Hypothalamus (tissue), 51 donors: ENCODE data around the gene TNK2.
"Not testable (repeated sequence)": the region's sequence is repeated elsewhere in the genome, so short reads cannot be mapped to it uniquely, and the experiment has no call there.

Source experiments
- DNase-seq, 51 donors: peaks; one replicate each; lab custom pipeline; 2025; lab: John Stamatoyannopoulos, UW

The TNK2 gene

DNA sequence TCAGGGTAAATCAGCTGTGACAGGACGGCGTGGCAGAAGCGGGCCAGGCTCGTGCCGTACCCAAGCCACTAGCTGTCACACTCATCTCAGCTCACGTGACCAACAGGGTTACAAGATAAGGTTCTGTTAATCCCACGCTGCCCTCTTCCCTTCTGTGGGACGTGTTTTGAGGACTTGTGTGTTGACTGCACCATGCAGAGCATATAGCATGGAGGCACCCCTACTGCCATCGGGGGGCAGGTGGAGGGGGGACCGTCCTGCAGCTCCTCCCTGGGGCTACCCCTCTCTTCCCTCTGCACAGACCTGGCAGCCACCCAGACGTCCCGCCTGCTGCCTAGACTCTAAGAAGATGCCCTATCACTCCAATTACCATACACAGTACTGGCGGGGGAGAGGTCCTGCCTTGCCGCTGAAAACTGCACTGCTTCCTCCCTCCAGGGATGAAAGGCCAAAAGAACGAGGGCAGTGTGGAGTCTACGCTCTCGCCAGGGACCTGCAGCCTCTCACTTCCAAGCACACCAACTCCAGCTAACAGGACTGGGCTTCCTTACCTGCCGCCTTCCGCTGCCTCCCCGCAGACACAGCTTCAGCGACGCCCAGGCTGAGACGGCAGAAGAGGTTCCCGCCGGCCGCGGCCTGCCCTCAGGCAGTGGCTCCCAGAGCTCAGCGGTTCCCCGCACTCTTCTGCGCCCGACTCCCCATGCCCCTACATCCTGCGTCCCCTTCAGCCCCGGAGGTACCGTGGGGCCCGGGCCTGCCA is at the start of gene TNK2:
TNK2 (minus strand) TSS at position 618 of the 760 bp plus-strand sequence. CDS start 19,963 bp downstream, outside the sequence.
- DNase-seq = peak in 18 of 51 donors; percentile 22 to 79 (median 48)

DNA sequence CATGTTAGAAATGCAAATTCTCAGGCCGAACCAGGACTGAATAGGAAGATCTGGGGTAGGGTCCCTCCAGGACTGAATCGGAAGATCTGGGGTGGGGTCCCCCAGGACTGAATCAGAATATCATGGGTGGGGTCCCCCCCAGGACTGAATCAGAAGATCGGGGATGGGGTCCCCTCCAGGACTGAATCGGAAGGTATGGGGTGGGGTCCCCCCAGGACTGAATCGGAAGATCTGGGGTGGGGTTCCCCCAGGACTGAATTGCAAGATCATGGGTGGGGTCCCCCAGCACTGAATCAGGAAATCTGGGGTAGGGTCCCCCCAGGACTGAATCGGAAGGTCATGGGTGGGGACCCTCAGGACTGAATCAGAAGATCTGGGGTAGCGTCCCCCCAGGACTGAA is 48.2 kb upstream of the TNK2 start:
- no peak for DNase-seq

DNA sequence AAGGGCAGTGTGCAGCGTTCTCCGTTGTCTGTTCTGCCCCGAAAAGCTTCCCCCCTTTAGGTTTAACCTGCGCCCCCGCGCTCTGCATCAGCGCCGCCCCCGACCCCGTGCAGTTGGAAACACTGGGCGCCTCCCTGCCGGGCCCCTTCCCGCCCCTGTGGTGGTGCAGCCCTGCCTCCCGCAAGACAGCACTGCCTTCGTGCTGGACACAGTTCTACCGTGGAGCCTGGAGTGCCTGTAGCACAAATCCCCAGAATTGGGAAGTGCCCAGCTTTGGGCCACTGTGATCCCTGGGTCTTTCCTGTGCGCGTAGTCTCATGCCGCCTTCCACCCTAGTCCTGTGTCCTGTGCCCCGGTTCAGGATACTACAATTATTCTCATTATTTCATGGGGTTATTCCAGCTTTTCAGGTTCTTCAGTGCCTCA is 47.1 kb upstream of the TNK2 start:
- not testable (repeated sequence) for DNase-seq

DNA sequence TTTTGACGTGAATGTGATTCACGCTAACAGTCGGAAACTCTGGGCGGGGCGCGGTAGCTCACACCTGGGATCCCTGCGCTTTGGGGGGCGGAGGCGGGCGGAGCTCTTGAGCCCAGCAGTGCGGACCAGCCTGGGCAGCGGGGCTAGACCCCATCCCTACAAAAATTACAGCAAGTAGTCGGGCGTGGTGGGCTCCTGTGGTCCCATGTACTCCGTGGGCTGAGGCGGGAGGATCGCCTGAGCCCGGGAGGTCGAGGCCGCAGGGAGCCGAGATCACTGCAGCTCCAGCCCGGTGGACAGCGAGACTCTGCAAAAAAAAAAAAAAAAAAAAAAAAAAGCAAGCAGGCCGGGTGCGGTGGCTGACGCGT is 46.4 kb upstream of the TNK2 start:
- DNase-seq = not testable (repeated sequence)

DNA sequence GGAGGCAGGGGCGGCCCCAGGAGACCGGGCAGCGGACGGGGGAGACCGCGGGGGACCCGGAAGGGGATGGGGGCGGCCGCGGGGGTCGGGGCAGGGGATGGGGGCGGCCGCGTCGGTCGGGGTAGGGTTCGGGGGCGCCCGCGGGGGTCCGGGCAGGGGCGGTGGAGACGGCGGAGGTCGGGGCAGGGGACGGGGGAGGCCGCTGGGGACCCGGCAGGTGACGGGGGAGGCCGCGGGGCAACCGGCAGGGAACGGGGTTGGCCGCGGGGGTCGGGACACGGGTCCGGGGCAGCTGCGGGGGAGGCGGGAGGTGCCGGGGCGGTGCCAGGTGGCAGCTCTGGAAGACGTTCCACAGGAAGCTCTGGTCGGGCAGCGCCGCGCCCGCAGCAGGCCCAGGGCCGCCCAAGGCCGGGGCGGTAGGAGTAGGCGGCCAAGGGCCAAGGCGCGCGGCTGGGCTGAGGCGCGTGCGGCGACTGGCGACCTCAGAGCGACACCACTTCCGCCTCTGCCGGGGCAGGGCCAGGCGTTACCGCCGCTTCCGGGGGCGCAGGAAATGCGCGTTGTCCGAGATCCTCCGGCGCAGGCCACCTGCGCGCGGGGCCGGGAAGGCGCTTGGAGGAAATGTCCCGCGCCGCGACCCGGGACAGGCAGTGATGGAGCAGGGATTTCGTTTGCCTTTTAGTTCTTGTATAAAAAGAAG is 45.9 kb upstream of the TNK2 start:
- DNase-seq = not testable (repeated sequence)

DNA sequence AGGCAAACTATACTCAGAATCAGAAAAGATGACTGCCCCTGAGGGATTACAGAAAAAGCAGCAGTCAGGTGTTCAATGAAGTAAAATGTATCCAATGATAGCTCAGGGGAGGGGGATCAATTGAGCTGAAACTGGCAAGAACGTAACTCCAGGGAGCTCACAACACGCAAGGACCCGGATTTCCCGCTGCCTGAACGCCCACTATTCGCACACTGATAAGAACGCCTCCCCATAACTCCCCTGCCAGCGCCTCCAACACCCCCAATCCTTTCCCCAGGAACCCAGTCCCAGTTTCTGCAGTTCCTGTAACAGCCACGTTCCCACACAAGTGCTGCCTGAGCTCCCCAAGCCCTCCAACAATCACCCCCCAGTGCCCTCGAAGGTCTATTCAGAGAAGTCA is 44.2 kb upstream of the TNK2 start:
- DNase-seq = not testable (repeated sequence)

DNA sequence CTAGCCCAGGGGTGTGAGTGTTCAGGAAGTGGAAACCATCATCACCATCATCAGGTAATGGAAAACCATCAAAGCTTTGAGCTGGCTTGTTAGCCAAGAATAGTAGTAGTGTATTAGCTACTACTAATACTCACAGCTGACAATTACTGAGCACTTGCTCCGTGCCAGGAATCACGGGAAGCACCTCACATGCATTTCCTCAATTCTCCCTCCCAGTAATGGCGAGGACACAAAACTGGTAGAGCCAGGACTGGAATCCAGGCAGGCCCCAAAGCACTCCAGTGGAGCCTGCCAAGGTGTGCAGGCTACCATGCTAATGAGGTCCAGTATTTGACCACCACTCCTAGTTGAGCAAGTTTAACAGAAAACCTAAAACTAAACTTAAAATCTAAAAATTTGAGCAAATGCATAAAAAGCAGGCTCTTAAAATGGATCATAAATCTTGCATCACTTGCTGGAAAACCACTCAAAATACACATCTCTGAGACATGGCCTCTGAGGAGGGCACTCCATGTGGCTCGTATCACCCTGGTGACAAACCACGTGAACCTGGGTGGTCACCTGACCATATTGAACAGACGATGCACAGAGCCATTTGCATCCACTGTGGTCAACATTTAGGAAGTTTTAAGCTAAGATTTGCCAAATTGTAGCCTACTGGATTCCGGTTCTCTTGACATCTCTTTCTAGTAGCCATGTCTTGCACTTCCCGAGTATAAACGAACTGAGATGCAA is 43.3 kb upstream of the TNK2 start:
- not testable (repeated sequence) for DNase-seq

DNA sequence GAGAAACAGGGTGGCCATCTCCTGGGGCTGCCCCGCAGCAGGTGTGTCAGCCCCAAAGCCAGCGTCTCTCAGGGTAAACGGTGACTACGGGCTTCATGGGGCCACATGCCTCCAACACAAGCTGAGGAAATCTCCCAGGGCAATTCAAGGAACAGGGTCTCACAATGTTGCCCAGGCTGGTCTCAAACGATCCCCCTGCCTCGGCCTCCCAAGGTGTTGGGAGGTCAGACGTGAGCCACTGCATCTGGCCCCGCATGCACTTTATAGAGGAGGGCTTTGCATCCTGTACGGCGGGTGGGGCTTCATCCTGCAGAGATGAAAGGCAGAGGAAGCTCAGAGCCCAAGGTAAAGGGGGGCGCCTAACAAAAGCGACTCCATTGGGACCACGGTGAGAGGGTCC is 42.4 kb upstream of the TNK2 start:
- DNase-seq = not testable (repeated sequence)

DNA sequence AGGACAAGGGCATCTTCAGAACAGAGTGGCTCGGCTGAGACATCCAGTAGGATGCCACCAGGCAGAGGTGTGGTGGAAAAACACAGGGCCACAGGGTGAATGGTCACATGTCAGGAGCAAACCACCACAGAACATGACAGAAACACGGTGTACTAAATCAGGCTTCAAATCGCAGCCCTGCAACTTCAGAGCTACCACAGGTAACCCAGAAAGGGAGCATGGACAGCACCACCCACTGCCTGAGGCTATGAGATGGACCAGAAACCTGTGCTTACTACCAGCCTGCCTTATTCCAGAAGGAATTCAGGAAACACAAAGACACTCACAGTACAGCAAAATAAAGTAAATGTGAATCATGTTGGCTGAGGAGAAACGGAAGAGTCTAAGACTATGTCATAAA is 41.8 kb upstream of the TNK2 start:
- DNase-seq = not testable (repeated sequence)

DNA sequence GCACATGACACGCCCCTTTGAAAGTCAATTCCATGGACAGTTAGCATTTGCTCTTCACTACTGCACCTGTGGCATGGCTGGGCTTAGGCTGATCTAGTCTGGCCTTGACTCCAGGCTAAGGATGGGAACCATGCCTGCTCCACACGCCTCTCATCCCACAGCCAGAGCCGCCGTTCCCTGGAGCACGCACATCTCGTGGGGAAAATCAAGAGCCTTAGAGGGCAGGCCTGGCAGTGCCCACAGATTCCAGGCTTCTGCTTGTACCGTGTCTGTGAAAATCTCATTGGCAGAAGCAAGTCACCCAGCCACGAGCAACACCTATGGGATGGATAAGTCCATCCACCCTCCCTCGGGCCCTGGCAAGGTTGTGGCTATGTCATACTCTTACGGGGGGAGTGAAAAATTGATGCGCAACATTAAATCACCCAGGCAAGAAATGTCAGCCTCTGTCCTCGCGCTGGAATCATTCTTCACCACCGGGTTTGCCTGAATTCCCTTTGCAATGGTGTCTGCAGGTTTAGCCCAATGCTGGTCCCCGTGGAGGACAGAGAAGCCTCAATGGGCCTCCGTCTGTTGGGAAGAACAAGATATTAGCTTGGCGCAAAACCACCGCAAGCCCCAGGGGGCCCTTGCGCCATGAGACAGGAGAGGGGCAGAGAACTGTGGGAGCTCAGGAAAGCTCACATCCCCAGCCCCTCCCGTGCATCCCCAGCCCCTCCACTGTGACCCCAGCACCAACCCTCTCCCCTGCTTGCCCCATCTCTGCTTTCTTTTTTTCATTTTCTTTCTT is 38.8 kb upstream of the TNK2 start:
- DNase-seq = not testable (repeated sequence)

DNA sequence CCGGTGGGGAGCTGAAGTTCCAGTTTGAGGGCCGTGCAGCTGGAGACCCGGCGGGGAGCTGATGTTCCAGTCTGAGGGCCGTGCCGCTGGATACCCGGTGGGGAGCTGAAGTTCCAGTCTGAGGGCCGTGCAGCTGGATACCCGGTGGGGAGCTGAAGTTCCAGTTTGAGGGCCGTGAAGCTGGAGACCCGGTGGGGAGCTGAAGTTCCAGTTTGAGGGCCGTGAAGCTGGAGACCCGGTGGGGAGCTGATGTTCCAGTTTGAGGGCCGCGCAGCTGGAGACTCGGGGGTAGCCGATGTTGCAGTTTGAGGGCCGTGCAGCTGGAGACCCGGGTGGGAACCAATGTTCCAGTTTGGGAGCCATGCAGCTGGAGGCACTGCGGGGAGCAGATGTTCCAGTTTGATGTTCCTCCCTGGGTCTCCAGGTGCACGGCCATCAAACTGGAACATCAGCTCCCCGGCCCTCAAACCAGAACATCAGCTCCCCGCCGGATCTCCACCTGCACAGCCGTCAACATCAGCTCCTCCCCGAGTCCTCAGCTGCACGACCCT is 33.0 kb upstream of the TNK2 start:
- not testable (repeated sequence) for DNase-seq

DNA sequence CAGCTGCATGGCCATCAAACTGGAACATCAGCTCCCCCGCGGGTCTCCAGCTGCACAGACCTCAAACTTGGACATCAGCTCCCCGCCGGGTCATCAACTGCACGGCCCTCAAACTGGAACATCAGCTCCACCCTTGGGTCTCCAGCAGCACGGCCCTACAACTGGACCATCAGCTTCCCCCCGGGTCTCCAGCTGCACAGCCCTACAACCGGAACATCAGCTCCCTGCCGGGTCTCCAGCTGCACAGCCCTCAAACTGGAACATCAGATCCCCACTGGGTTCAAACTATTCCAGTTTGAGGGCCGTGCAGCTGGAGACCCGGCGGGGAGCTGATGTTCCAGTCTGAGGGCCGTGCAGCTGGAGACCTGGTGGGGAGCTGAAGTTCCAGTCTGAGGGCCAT is 32.5 kb upstream of the TNK2 start:
- DNase-seq = not testable (repeated sequence)

DNA sequence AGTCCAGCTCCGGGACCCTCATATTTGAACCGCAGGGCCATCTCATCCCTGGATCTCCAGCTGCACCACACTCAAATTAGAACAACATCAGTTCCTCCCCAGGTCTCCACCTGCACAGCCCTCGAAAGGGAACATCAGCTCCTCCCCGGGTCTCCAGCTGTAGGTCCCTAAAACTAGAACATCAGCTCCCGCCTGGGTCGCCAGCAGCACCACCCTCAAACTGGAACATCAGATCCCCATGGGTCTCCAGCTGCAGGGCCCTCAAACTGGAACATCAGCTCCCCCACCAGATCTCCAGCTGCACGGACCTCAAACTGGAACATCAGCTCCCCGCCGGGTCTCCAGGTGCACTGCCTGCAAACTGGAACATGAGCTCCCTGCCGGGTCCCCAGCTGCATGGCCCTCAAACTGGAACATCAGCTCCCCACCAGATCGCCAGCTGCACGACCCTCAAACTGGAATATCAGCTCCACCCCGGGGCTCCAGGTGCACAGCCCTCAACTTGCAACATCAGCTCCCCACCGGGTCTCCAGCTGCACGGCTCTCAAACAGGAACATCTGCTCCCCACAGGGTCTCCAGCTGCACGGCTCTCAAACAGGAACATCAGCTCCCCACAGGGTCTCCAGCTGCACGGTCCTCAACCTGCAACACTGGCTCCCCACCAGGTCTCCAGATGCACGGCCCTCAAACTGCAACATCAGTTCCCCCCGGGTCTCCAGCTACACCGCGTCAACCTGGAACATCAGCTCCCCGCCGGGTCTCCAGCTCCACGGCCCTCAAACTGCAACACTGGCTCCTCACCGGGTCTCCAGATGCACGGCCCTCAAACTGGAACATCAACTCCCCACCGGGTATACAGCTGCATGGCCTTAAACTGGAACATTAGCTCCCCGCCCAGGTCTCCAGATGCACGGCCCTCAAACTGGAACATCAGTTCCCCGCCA is 31.4 kb upstream of the TNK2 start:
- not testable (repeated sequence) for DNase-seq

DNA sequence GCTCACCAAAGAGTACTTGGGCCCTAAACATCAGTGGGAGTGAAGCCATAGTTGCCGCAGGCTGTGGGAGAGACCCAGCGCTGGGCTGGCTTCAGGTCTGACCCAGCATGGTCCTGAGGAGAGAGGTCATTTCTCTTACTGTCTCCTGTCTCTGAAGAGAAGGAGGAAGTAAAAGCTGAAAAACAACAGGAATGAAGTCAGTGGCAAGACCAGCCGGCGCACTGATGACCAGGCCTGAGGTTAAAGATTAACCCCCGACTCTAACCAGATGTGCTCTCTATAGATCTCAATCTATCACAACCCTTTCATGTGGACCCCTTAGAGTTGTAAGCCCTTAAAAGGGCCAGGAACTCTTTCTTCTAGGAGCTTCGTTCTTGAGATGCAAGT is 24.7 kb upstream of the TNK2 start:
- DNase-seq = not testable (repeated sequence)

DNA sequence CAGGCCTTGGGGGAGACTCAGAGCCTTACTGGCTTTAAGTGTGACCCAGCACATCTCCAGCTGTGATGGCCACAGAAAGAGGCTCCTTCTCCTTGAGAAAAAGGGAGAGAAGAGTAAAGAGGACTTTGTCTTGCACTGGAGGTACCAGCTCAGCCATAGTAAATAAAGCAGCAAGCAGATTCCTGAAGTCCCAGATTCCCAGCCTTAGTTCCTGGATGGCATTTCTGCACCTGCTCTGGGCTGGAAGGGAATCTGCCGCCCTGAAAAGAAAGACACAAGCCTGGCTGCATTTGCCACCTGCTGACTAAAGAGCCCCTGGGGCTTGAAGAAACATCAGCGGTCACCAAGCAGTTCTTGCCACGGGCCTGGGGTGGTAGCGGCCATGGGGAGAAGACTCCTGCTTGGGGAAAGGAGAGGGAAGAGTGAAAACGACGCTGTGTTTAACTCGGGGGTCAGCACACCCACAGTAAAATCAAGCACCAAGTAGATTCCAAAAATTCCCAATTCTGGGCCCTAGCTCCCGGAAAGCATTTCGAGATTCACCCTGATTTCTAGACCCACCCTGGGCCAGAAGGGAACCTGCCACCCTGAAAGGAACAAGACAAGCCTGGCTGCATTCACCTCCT is 24.2 kb upstream of the TNK2 start:
- DNase-seq = no peak

DNA sequence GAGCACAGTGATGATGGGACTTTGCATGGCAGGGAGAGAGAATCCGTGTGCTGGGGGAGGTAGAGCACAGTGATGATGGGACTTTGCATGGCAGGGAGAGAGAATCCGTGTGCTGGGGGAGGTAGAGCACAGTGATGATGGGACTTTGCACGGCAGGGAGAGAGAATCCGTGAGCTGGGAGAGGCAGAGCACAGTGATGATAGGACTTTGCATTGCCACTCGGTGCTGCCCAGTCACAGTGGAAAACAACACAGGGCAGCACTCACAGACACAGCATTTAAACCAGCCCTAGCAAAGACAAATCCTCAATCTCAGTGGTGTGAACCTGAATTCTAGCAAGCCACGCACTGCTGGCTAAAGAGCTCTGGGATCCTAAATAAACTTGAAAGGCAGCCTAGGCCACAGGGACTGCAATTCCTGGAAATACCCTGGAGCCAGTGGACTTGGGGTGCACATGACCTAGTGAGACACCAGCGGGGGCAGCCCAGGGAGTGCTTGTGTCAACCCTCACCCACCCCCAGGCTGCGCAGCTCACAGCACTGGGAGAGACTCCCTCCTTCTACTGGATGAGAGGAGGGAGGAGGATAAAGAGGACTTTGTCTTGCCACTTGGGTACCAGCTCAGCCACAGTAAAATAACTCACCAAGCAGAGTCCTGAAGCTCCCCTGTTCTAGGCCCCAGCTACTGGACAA is 23.4 kb upstream of the TNK2 start:
- no peak for DNase-seq

DNA sequence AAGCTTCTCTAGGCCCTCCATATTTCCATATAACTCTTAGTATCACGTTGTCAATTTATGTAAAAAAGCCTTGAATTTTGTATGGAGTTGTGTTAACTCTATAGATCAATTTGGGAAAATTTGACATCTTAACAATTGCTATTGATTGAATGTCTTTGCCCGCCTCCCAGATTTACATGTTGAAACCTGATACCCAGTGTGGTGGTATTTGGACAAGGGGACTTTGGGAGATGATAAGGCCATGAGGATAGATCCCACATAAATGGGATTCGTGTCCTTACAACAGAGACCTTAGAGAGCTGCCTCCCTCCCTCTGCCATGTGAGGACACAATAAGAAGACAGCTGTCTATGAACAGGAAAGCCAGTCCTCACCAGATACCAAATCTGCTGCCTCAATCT is 21.1 kb upstream of the TNK2 start:
- DNase-seq = no peak

DNA sequence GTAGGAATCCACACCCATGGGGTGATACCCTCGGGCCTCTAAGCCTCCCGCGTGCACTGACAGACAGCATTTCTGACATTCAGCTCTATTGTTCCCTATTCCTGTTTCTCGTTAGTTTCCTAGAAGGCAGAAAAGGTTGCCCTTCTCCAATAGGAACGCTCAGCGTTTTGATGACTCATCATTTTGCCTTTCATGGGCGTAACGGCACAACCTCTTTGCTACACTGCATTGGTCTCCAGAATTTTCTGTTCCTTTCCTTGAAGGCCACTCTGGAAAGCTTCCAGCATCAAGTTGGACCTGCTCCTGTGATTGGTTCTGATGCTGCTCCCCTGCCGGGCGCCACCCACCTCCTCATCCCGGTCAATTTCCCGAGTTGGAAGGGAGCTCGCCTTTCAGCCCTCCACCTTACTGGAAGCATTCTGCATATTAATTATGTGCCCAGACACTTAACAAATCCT is 13.0 kb upstream of the TNK2 start:
- DNase-seq = no peak
